ENCODE data around the gene PSMA1. TPM values are rescaled to one million over a fixed set of nuclear protein-coding genes. Genes with fewer than 3 reads are reported as not detected.

Gene PSMA1
- total and polyA plus RNA-seq, 2 of the 13 experiments (the other 11 are each of a cell fraction or from before 2014, with no cell fraction given) = 188 to 229 TPM

DNA sequence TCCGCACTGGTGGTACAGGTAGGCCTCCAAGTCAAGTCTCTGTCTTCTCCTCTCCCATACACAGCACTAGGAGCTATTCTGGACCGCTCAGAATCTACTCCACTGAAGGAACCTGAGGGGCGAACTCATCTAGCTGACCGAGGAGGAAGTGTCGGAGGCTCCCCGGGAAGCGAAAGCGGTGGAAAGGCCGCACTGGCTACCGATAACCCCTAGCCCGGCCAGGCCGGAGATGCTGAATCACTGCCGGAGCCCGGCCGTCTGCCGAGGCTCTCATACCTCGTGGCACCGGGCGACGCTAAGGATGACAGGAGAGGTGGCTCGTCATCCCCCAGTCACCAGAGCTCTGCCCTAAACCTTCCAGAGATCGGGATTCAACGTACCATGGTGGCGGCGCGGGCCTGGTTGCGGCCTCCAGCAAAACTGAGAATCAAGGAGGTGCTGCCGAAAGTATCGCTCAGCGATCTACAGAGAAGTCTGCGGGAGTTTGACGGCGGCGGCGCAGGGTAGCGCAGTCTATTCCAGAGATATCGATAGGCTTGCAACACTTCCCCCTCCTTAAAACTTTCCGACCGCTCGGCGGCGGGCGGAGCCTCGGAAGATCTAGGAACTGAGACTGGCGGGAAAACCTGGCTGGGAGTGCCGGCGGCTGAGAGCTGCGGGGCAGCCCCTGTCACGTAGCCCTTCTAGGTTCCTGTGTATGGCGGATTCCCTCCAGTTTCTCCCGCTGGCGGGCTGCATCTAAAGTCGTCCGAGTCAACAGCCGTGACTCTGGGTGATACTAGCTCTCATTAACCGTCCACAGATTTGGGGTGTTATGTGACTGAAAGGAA, at the start of gene PSMA1 (continued):
- TF ChIP-seq, protein P1, sequence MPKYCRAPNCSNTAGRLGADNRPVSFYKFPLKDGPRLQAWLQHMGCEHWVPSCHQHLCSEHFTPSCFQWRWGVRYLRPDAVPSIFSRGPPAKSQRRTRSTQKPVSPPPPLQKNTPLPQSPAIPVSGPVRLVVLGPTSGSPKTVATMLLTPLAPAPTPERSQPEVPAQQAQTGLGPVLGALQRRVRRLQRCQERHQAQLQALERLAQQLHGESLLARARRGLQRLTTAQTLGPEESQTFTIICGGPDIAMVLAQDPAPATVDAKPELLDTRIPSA (CRISPR knock-in tag; IDR thresholded peaks at IDR 0.05; ENCODE audit: borderline replicate concordance) = no peak
- TF ChIP-seq, protein P2, sequence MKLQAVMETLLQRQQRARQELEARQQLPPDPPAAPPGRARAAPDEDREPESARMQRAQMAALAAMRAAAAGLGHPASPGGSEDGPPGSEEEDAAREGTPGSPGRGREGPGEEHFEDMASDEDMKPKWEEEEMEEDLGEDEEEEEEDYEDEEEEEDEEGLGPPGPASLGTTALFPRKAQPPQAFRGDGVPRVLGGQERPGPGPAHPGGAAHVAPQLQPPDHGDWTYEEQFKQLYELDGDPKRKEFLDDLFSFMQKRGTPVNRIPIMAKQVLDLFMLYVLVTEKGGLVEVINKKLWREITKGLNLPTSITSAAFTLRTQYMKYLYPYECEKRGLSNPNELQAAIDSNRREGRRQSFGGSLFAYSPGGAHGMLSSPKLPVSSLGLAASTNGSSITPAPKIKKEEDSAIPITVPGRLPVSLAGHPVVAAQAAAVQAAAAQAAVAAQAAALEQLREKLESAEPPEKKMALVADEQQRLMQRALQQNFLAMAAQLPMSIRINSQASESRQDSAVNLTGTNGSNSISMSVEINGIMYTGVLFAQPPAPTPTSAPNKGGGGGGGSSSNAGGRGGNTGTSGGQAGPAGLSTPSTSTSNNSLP (IDR thresholded peaks at IDR 0.05; ENCODE audit: low read depth, low read length) = peak; percentile 88; the same call in 1 of the 2 replicates
- TF ChIP-seq, protein P3, sequence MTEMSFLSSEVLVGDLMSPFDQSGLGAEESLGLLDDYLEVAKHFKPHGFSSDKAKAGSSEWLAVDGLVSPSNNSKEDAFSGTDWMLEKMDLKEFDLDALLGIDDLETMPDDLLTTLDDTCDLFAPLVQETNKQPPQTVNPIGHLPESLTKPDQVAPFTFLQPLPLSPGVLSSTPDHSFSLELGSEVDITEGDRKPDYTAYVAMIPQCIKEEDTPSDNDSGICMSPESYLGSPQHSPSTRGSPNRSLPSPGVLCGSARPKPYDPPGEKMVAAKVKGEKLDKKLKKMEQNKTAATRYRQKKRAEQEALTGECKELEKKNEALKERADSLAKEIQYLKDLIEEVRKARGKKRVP (CRISPR knock-in tag; IDR thresholded peaks at IDR 0.05) = peak in 1 of 2 experiments; percentile 82; a peak in 2 of 4 replicates
- TF ChIP-seq MTF2 (CRISPR knock-in tag; IDR thresholded peaks at IDR 0.05; ENCODE audit: borderline replicate concordance) (no peak), IRF2 (CRISPR knock-in tag; IDR thresholded peaks at IDR 0.05) (peak; percentile 88), ZSCAN9 (CRISPR knock-in tag; IDR thresholded peaks at IDR 0.05; ENCODE audit: borderline replicate concordance) (no peak; the same call in 1 of the 2 replicates), ZNF746 (CRISPR knock-in tag; IDR thresholded peaks at IDR 0.05) (peak; percentile 74), ZNF383 (CRISPR knock-in tag; IDR thresholded peaks at IDR 0.05; ENCODE audit: borderline replicate concordance) (peak; percentile 65; the same call in 1 of the 2 replicates), DPF2 (CRISPR knock-in tag; IDR thresholded peaks at IDR 0.05; ENCODE audit: borderline replicate concordance, low read depth) (no peak), TBX3 (IDR thresholded peaks at IDR 0.05; ENCODE audit: borderline replicate concordance) (no peak), ZNF230 (CRISPR knock-in tag; IDR thresholded peaks at IDR 0.05) (peak; percentile 74; the same call in 1 of the 2 replicates), EEA1 (CRISPR knock-in tag; IDR thresholded peaks at IDR 0.05; ENCODE audit: borderline replicate concordance) (no peak), ZNF569 (CRISPR knock-in tag; IDR thresholded peaks at IDR 0.05; ENCODE audit: borderline replicate concordance) (peak; percentile 19; the same call in 1 of the 2 replicates), ZNF225 (CRISPR knock-in tag; IDR thresholded peaks at IDR 0.05) (peak; percentile 93), ZC3H13 (CRISPR knock-in tag; IDR thresholded peaks at IDR 0.05) (0 out of 2 replicates have a peak, but pooled peaks have one; percentile 23), ARNTL (CRISPR knock-in tag; IDR thresholded peaks at IDR 0.05) (peak; percentile 37; the same call in 1 of the 2 replicates), FOSL1 (CRISPR knock-in tag; IDR thresholded peaks at IDR 0.05; ENCODE audit: borderline replicate concordance) (no peak; the same call in 1 of the 2 replicates), NCOA5 (CRISPR knock-in tag; IDR thresholded peaks at IDR 0.05) (no peak; the same call in 1 of the 2 replicates)
- TF ChIP-seq, protein P4, sequence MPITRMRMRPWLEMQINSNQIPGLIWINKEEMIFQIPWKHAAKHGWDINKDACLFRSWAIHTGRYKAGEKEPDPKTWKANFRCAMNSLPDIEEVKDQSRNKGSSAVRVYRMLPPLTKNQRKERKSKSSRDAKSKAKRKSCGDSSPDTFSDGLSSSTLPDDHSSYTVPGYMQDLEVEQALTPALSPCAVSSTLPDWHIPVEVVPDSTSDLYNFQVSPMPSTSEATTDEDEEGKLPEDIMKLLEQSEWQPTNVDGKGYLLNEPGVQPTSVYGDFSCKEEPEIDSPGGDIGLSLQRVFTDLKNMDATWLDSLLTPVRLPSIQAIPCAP (CRISPR knock-in tag; IDR thresholded peaks at IDR 0.05; ENCODE audit: low read depth) = no peak
- TF ChIP-seq, protein P5, sequence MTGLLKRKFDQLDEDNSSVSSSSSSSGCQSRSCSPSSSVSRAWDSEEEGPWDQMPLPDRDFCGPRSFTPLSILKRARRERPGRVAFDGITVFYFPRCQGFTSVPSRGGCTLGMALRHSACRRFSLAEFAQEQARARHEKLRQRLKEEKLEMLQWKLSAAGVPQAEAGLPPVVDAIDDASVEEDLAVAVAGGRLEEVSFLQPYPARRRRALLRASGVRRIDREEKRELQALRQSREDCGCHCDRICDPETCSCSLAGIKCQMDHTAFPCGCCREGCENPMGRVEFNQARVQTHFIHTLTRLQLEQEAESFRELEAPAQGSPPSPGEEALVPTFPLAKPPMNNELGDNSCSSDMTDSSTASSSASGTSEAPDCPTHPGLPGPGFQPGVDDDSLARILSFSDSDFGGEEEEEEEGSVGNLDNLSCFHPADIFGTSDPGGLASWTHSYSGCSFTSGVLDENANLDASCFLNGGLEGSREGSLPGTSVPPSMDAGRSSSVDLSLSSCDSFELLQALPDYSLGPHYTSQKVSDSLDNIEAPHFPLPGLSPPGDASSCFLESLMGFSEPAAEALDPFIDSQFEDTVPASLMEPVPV (CRISPR knock-in tag; IDR thresholded peaks at IDR 0.05) = peak; percentile 64; the same call in 1 of the 2 replicates
- TF ChIP-seq, protein P6, sequence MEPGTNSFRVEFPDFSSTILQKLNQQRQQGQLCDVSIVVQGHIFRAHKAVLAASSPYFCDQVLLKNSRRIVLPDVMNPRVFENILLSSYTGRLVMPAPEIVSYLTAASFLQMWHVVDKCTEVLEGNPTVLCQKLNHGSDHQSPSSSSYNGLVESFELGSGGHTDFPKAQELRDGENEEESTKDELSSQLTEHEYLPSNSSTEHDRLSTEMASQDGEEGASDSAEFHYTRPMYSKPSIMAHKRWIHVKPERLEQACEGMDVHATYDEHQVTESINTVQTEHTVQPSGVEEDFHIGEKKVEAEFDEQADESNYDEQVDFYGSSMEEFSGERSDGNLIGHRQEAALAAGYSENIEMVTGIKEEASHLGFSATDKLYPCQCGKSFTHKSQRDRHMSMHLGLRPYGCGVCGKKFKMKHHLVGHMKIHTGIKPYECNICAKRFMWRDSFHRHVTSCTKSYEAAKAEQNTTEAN (CRISPR knock-in tag; conservative IDR thresholded peaks at IDR 0.05) = peak; percentile 78
